Measurements from ENCODE around the gene TTC39A.

DNA sequence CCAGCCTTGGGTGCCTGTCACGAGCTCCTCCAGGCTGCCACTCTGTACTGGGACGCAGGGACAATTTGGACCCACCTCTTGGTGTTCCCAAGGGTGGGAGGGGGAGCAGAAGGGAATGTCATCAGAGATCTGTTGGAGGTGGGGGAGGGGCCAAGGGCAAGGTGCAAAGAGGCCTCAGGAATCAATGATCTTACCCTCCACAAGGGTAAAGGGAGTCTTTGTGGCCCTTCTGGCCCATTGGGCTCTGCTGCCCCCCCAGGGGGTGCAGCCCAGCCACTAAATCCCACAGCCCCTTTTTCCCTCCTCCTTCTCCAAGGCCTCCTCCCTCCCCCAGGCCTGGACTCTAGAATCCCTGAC lies 8.5 kb downstream of the TTC39A start:
- TF ChIP-seq, protein P1, sequence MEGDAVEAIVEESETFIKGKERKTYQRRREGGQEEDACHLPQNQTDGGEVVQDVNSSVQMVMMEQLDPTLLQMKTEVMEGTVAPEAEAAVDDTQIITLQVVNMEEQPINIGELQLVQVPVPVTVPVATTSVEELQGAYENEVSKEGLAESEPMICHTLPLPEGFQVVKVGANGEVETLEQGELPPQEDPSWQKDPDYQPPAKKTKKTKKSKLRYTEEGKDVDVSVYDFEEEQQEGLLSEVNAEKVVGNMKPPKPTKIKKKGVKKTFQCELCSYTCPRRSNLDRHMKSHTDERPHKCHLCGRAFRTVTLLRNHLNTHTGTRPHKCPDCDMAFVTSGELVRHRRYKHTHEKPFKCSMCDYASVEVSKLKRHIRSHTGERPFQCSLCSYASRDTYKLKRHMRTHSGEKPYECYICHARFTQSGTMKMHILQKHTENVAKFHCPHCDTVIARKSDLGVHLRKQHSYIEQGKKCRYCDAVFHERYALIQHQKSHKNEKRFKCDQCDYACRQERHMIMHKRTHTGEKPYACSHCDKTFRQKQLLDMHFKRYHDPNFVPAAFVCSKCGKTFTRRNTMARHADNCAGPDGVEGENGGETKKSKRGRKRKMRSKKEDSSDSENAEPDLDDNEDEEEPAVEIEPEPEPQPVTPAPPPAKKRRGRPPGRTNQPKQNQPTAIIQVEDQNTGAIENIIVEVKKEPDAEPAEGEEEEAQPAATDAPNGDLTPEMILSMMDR (IDR thresholded peaks at IDR 0.05): no peak
- TF ChIP-seq POLR2A (IDR thresholded peaks at IDR 0.05): no peak
